ENCODE results near the gene AIMP1.

AIMP1 gene

DNA sequence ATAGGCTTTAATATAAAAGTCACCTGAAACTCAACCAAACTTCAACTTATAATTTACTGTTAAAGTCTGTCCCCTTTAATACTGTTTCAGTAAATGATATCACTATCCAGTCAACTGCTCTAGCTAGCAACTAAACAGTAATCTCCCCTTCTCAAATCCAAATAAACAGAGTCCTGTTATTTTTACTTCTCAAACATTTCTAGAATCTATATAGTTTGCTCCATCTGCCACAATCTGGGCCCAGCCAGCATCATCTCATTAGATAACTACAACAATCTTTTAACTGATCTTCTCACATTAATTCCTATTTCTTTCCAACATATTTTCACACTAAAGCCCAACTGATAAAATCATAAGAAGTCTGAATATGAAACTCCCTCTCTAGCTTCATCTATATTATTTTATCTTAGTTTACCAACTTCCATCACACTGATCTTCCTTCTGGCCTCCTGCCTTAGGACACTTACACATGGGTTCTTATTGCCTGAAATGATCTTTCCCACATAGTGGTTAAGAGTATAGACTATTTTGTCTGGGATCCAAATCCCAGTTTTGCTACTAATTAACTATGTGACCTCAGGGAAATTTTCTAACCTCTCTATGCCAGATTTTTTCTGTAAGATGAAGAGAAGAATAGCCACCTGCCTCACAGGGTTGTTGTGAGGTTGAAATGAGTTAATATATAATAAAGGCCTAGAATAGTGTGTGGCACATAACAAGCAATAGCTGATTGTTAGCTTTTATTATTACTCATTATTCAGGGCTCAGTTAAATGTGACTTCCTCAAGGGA lies 18.9 kb upstream of the AIMP1 start:
- Histone ChIP-seq H3K4me2 (ENCODE audit: insufficient read depth, low read length, poor library complexity, severe bottlenecking) (no peak overlapping the region), H3K36me3 (replicated peaks in 1 of 2; ENCODE audit: control insufficient read depth in 2 of 2, insufficient read depth in 2 of 2, low read length in 2 of 2) (peaks cover 4 to 86% of the 10 kb centered on the region in 2 donors), H3K4ac (ENCODE audit: low read length) (no peak overlapping the region), H3K9me3 (replicated peaks in 1 of 2; ENCODE audit: control insufficient read depth in 2 of 2, insufficient read depth in 1 of 2, low read depth in 1 of 2, low read length in 2 of 2) (no peaks in the 10 kb centered on the region), H4K8ac (ENCODE audit: low read depth, low read length) (no peak overlapping the region), H3K23ac (ENCODE audit: low read depth, low read length, poor library complexity) (no peak overlapping the region), H3K4me3 (ENCODE audit: low read length in 2 of 2) (no peak overlapping the region), H2BK12ac (ENCODE audit: low read length) (no peak overlapping the region), H2BK5ac (ENCODE audit: low read length) (no peak overlapping the region), H2AFZ (ENCODE audit: low read length) (no peak overlapping the region), H3K18ac (ENCODE audit: low read length) (no peak overlapping the region), H2AK5ac (ENCODE audit: low read depth, low read length) (no peak overlapping the region), H3K79me1 (ENCODE audit: low read depth, low read length) (no peaks in the 10 kb centered on the region), H3K14ac (ENCODE audit: low read length) (no peak overlapping the region), H3K9ac (ENCODE audit: low read depth, low read length, poor library complexity) (no peak overlapping the region), H4K91ac (ENCODE audit: low read depth, low read length, poor library complexity) (no peak overlapping the region), H3K4me1 (ENCODE audit: control insufficient read depth in 2 of 2, insufficient read depth in 1 of 2, low read depth in 1 of 2, low read length in 2 of 2) (no peaks in the 10 kb centered on the region), H3K27me3 (ENCODE audit: control insufficient read depth in 3 of 3, insufficient read depth in 3 of 3, low read depth in 1 of 3, low read length in 3 of 3) (no peaks in the 10 kb centered on the region), H2BK15ac (ENCODE audit: low read length) (no peak overlapping the region), H3K27ac (replicated peaks; ENCODE audit: low read length) (no peak overlapping the region), H2BK120ac (ENCODE audit: low read depth, low read length) (no peak overlapping the region)
- DNase-seq (ENCODE audit: low spot score) = no peak

GRCh38 chr4:106299977-106300376 lies 16.4 kb upstream of the AIMP1 start:
- no peaks in the 10 kb centered on the region for H3K79me1 ChIP-seq (ENCODE audit: low read depth, low read length)
- no peak overlapping the region for H2AFZ ChIP-seq (ENCODE audit: low read length)
- H3K9me3 ChIP-seq (replicated peaks in 1 of 2; ENCODE audit: control insufficient read depth in 2 of 2, insufficient read depth in 1 of 2, low read depth in 1 of 2, low read length in 2 of 2) = no peaks in the 10 kb centered on the region
- no peak overlapping the region for H3K4me2 ChIP-seq (ENCODE audit: insufficient read depth, low read length, poor library complexity, severe bottlenecking)
- H3K9ac ChIP-seq (ENCODE audit: low read depth, low read length, poor library complexity) = no peak overlapping the region
- no peak overlapping the region for H4K8ac ChIP-seq (ENCODE audit: low read depth, low read length)
- no peak overlapping the region for H3K4ac ChIP-seq (ENCODE audit: low read length)
- no peak overlapping the region for H3K23ac ChIP-seq (ENCODE audit: low read depth, low read length, poor library complexity)
- H3K27me3 ChIP-seq (ENCODE audit: control insufficient read depth in 3 of 3, insufficient read depth in 3 of 3, low read depth in 1 of 3, low read length in 3 of 3) = no peaks in the 10 kb centered on the region
- WGBS, 2 donors (ENCODE audit: extremely low coverage in 2 of 2, insufficient read length in 2 of 2, insufficient replicate concordance in 1 of 2) = no CpG with 5 or more reads among the region's 4 CpGs
- H2BK12ac ChIP-seq (ENCODE audit: low read length) = no peak overlapping the region
- no peak overlapping the region for H3K4me3 ChIP-seq (ENCODE audit: low read length in 2 of 2)
- no peak overlapping the region for H2BK120ac ChIP-seq (ENCODE audit: low read depth, low read length)
- H2AK5ac ChIP-seq (ENCODE audit: low read depth, low read length) = no peak overlapping the region
- H3K27ac ChIP-seq (replicated peaks; ENCODE audit: low read length) = no peak overlapping the region
- H2BK5ac ChIP-seq (ENCODE audit: low read length) = no peak overlapping the region
- no peak overlapping the region for H2BK15ac ChIP-seq (ENCODE audit: low read length)
- H4K91ac ChIP-seq (ENCODE audit: low read depth, low read length, poor library complexity) = no peak overlapping the region
- no peak for DNase-seq (ENCODE audit: low spot score)
- H3K14ac ChIP-seq (ENCODE audit: low read length) = no peak overlapping the region
- peaks cover 4 to 81% of the 10 kb centered on the region in 2 donors for H3K36me3 ChIP-seq (replicated peaks in 1 of 2; ENCODE audit: control insufficient read depth in 2 of 2, insufficient read depth in 2 of 2, low read length in 2 of 2)
- no peaks in the 10 kb centered on the region for H3K4me1 ChIP-seq (ENCODE audit: control insufficient read depth in 2 of 2, insufficient read depth in 1 of 2, low read depth in 1 of 2, low read length in 2 of 2)
- H3K18ac ChIP-seq (ENCODE audit: low read length) = no peak overlapping the region

DNA sequence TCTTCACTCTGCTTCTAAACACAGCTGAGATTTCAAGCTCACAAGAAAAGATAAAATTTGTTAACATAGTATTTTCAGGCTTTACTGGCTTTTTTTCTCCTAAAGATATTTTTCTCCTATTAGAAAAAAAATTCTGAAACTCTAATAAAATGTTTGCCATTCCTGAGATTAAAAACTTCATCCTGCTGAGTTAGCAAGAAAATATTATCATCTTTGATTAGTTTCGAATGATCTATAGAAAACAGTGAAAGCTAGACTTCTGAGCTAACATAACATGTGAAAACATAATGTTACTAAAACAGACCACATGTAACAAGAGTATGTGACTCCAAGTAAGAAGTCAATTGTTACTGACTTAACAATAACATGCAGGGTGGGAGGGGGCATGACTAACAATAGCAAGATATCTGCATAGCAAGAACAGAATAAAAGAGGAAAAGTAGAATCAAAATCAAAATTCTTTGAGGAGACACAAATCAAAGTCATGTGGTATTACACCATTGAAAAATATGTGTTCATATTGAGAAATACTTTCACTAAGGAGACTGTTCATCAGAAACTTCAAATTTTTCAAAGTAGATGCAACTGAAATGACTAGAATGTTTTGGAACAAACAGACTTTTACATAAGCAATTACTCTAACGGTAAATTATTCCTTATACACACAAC lies 14.8 kb upstream of the AIMP1 start:
- H3K27me3 ChIP-seq (ENCODE audit: control insufficient read depth in 3 of 3, insufficient read depth in 3 of 3, low read depth in 1 of 3, low read length in 3 of 3) = no peaks in the 10 kb centered on the region
- H4K91ac ChIP-seq (ENCODE audit: low read depth, low read length, poor library complexity) = no peak overlapping the region
- H3K4ac ChIP-seq (ENCODE audit: low read length) = no peak overlapping the region
- H3K18ac ChIP-seq (ENCODE audit: low read length) = no peak overlapping the region
- no peak overlapping the region for H3K27ac ChIP-seq (replicated peaks; ENCODE audit: low read length)
- H2BK12ac ChIP-seq (ENCODE audit: low read length) = no peak overlapping the region
- no peaks in the 10 kb centered on the region for H3K9me3 ChIP-seq (replicated peaks in 1 of 2; ENCODE audit: control insufficient read depth in 2 of 2, insufficient read depth in 1 of 2, low read depth in 1 of 2, low read length in 2 of 2)
- H2BK5ac ChIP-seq (ENCODE audit: low read length) = no peak overlapping the region
- no peak overlapping the region for H3K23ac ChIP-seq (ENCODE audit: low read depth, low read length, poor library complexity)
- no peaks in the 10 kb centered on the region for H3K79me1 ChIP-seq (ENCODE audit: low read depth, low read length)
- H3K4me3 ChIP-seq (ENCODE audit: low read length in 2 of 2) = no peak overlapping the region
- DNase-seq (ENCODE audit: low spot score) = no peak
- H2BK15ac ChIP-seq (ENCODE audit: low read length) = no peak overlapping the region
- no peak overlapping the region for H2AK5ac ChIP-seq (ENCODE audit: low read depth, low read length)
- H3K14ac ChIP-seq (ENCODE audit: low read length) = no peak overlapping the region
- H3K9ac ChIP-seq (ENCODE audit: low read depth, low read length, poor library complexity) = no peak overlapping the region
- H3K4me1 ChIP-seq (ENCODE audit: control insufficient read depth in 2 of 2, insufficient read depth in 1 of 2, low read depth in 1 of 2, low read length in 2 of 2) = no peaks in the 10 kb centered on the region
- H4K8ac ChIP-seq (ENCODE audit: low read depth, low read length) = no peak overlapping the region
- peaks cover 4 to 70% of the 10 kb centered on the region in 2 donors for H3K36me3 ChIP-seq (replicated peaks in 1 of 2; ENCODE audit: control insufficient read depth in 2 of 2, insufficient read depth in 2 of 2, low read length in 2 of 2)
- no peak overlapping the region for H2BK120ac ChIP-seq (ENCODE audit: low read depth, low read length)
- no CpG with 5 or more reads among the region's 2 CpGs for WGBS, 2 donors (ENCODE audit: extremely low coverage in 2 of 2, insufficient read length in 2 of 2, insufficient replicate concordance in 1 of 2)
- H2AFZ ChIP-seq (ENCODE audit: low read length) = no peak overlapping the region
- no peak overlapping the region for H3K4me2 ChIP-seq (ENCODE audit: insufficient read depth, low read length, poor library complexity, severe bottlenecking)

- no peak for DNase-seq (ENCODE audit: low spot score)
- WGBS, 2 donors (ENCODE audit: extremely low coverage in 2 of 2, insufficient read length in 2 of 2, insufficient replicate concordance in 1 of 2) = no CpG with 5 or more reads among the region's 4 CpGs
- Histone ChIP-seq H4K91ac (ENCODE audit: low read depth, low read length, poor library complexity) (no peak overlapping the region), H3K4ac (ENCODE audit: low read length) (no peak overlapping the region), H2BK12ac (ENCODE audit: low read length) (no peak overlapping the region), H3K27me3 (ENCODE audit: control insufficient read depth in 3 of 3, insufficient read depth in 3 of 3, low read depth in 1 of 3, low read length in 3 of 3) (no peaks in the 10 kb centered on the region), H3K4me1 (ENCODE audit: control insufficient read depth in 2 of 2, insufficient read depth in 1 of 2, low read depth in 1 of 2, low read length in 2 of 2) (no peaks in the 10 kb centered on the region), H3K36me3 (replicated peaks in 1 of 2; ENCODE audit: control insufficient read depth in 2 of 2, insufficient read depth in 2 of 2, low read length in 2 of 2) (peaks cover 4 to 71% of the 10 kb centered on the region in 2 donors), H3K18ac (ENCODE audit: low read length) (no peak overlapping the region), H2AK5ac (ENCODE audit: low read depth, low read length) (no peak overlapping the region), H3K14ac (ENCODE audit: low read length) (no peak overlapping the region), H3K23ac (ENCODE audit: low read depth, low read length, poor library complexity) (no peak overlapping the region), H3K9ac (ENCODE audit: low read depth, low read length, poor library complexity) (no peak overlapping the region), H2AFZ (ENCODE audit: low read length) (no peak overlapping the region), H3K79me1 (ENCODE audit: low read depth, low read length) (no peaks in the 10 kb centered on the region), H2BK15ac (ENCODE audit: low read length) (no peak overlapping the region), H3K4me3 (ENCODE audit: low read length in 2 of 2) (no peak overlapping the region), H2BK5ac (ENCODE audit: low read length) (no peak overlapping the region), H4K8ac (ENCODE audit: low read depth, low read length) (no peak overlapping the region), H3K9me3 (replicated peaks in 1 of 2; ENCODE audit: control insufficient read depth in 2 of 2, insufficient read depth in 1 of 2, low read depth in 1 of 2, low read length in 2 of 2) (no peaks in the 10 kb centered on the region), H2BK120ac (ENCODE audit: low read depth, low read length) (no peak overlapping the region), H3K4me2 (ENCODE audit: insufficient read depth, low read length, poor library complexity, severe bottlenecking) (no peak overlapping the region), H3K27ac (replicated peaks; ENCODE audit: low read length) (no peak overlapping the region)
Measured at GRCh38 chr4:106302062-106302438, 14.3 kb upstream of the AIMP1 start.
